ENCODE data around the gene KCNJ13. TPM values are rescaled to one million over a fixed set of nuclear protein-coding genes. Genes with fewer than 3 reads are reported as not detected.
"Not testable (repeated sequence)": the region's sequence is repeated elsewhere in the genome, so short reads cannot be mapped to it uniquely, and the experiment has no call there.

Gene KCNJ13
- total RNA-seq, 1 experiment from 2014 or later, result not detected

- CTCF ChIA-PET, result interaction anchor here (0.6 kb wide), 1 partner anchor 336 kb away, joined by 9 read pairs; no protein-coding TSS in a partner anchor
- Histone ChIP-seq H3K27me3 (ENCODE audit: insufficient read depth, low read depth) (no peaks in the 10 kb centered on the region), H3F3A (ENCODE audit: insufficient read depth, low read depth) (peaks cover 9% of the 10 kb centered on the region; the same call in 1 of the 2 replicates), H3K27ac (no peak overlapping the region), H3K9me2 (ENCODE audit: insufficient read depth) (no peaks in the 10 kb centered on the region), H3K4me2 (no peak overlapping the region), H3K4me1 (replicated peaks; ENCODE audit: insufficient read depth) (no peaks in the 10 kb centered on the region), H2AFZ (no peak overlapping the region), H4K20me1 (ENCODE audit: insufficient read depth) (peaks cover 58% of the 10 kb centered on the region), H3K9me3 (ENCODE audit: insufficient read depth, low read depth) (no peaks in the 10 kb centered on the region), H3K36me3 (ENCODE audit: low read depth) (peaks cover 45% of the 10 kb centered on the region), H3K4me3 (no peak overlapping the region), H3K79me2 (ENCODE audit: low read depth) (peaks cover 85% of the 10 kb centered on the region)
- DNase-seq, result no peak
- intact Hi-C loops (cut with micrococcal nuclease; ENCODE audit: unreplicated experiment), result no loop called here
- POLR2A ChIA-PET (ENCODE audit: unreplicated experiment), result interaction anchor here (0.6 kb wide), 1 partner anchor 112 kb away, joined by 3 read pairs; no protein-coding TSS in a partner anchor
- BruUV-seq (replicated peaks), result no TSS peak
- no peak for TF ChIP-seq EZH2 (IDR thresholded peaks at IDR 0.05; ENCODE audit: low read depth)
- TF ChIP-seq CTCF (conservative IDR thresholded peaks at IDR 0.05), result no peak
Observed at GRCh38 chr2:232721882-232722281, 54.5 kb downstream of the KCNJ13 start.

GRCh38 chr2:232721261-232721660 is 55.1 kb downstream of the KCNJ13 start:
- no peak overlapping the region for H3K4me2 ChIP-seq
- no TSS peak for BruUV-seq (replicated peaks)
- ChIA-PET CTCF (no interaction called here), POLR2A (ENCODE audit: unreplicated experiment) (no interaction called here)
- H3K79me2 ChIP-seq (ENCODE audit: low read depth), result peaks cover 87% of the 10 kb centered on the region
- H3F3A ChIP-seq (ENCODE audit: insufficient read depth, low read depth), result peaks cover 9% of the 10 kb centered on the region; the same call in 1 of the 2 replicates
- H3K9me2 ChIP-seq (ENCODE audit: insufficient read depth), result no peaks in the 10 kb centered on the region
- intact Hi-C loops (cut with micrococcal nuclease; ENCODE audit: unreplicated experiment), result no loop called here
- no peak for DNase-seq
- TF ChIP-seq CTCF (conservative IDR thresholded peaks at IDR 0.05), result no peak
- TF ChIP-seq EZH2 (IDR thresholded peaks at IDR 0.05; ENCODE audit: low read depth), result no peak
- H3K27ac ChIP-seq, result no peak overlapping the region
- no peak overlapping the region for H3K4me3 ChIP-seq
- H3K27me3 ChIP-seq (ENCODE audit: insufficient read depth, low read depth), result no peaks in the 10 kb centered on the region
- peaks cover 48% of the 10 kb centered on the region for H3K36me3 ChIP-seq (ENCODE audit: low read depth)
- no peaks in the 10 kb centered on the region for H3K4me1 ChIP-seq (replicated peaks; ENCODE audit: insufficient read depth)
- no peak overlapping the region for H2AFZ ChIP-seq
- H4K20me1 ChIP-seq (ENCODE audit: insufficient read depth), result peaks cover 57% of the 10 kb centered on the region
- no peaks in the 10 kb centered on the region for H3K9me3 ChIP-seq (ENCODE audit: insufficient read depth, low read depth)

GRCh38 chr2:232720056-232720455 is 56.3 kb downstream of the KCNJ13 start:
- H3K4me1 ChIP-seq (replicated peaks; ENCODE audit: insufficient read depth); H3K9me3 ChIP-seq (ENCODE audit: insufficient read depth, low read depth); H2AFZ ChIP-seq; H3F3A ChIP-seq (ENCODE audit: insufficient read depth, low read depth); H3K27ac ChIP-seq; H3K9me2 ChIP-seq (ENCODE audit: insufficient read depth); DNase-seq; CTCF ChIA-PET; H3K4me2 ChIP-seq; H3K4me3 ChIP-seq; POLR2A ChIA-PET (ENCODE audit: unreplicated experiment); H3K27me3 ChIP-seq (ENCODE audit: insufficient read depth, low read depth); BruUV-seq (replicated peaks); intact Hi-C loops (cut with micrococcal nuclease; ENCODE audit: unreplicated experiment): not testable (repeated sequence)
- Histone ChIP-seq H3K36me3 (ENCODE audit: low read depth) (peaks cover 50% of the 10 kb centered on the region), H3K79me2 (ENCODE audit: low read depth) (peaks cover 90% of the 10 kb centered on the region), H4K20me1 (ENCODE audit: insufficient read depth) (peaks cover 62% of the 10 kb centered on the region)

Other genes with a start within 250 kb of the KCNJ13 start
- gene CHRNG, start 236.9 kb downstream of the KCNJ13 start, total RNA-seq (2021), result not detected in 2 replicates
- 12.7 and 14.7 TPM in 2 replicates for gene TIGD1, start 226.0 kb downstream of the KCNJ13 start, total RNA-seq (2021)
- gene EIF4E2, start 225.9 kb downstream of the KCNJ13 start, total RNA-seq (2021), result 69.3 and 69.6 TPM in 2 replicates
- 10.6 and 15.0 TPM in 2 replicates for gene EFHD1, start 143.0 kb downstream of the KCNJ13 start, total RNA-seq (2021)
- gene GIGYF2, start 79.2 kb downstream of the KCNJ13 start, total RNA-seq (2021), result 86.4 and 101 TPM in 2 replicates
- gene SNORC, start 93.7 kb upstream of the KCNJ13 start, total RNA-seq (2021), result 10.4 and 20.0 TPM in 2 replicates
- gene NGEF, start 236.7 kb upstream of the KCNJ13 start, total RNA-seq (2021), result 52.2 and 55.3 TPM in 2 replicates